GM19351 (cell line): ENCODE data around the gene SLC19A1.
A peak's percentile ranks its signal among the peaks of the same experiment; 100 is the strongest.

Source experiments
- ATAC-seq: cut with Tn5 transposase; IDR thresholded peaks from one replicate; pipeline ENCODE4 v1.9.1; 2021; ENCODE audit warnings: mild to moderate bottlenecking, moderate library complexity; ENCODE audit not compliant: unreplicated experiment

The SLC19A1 gene

GRCh38 chr21:45542242-45542666 lies at the start of gene SLC19A1:
TSS of gene SLC19A1 (minus strand) at chr21:45542440. CDS start at chr21:45537959, 4,481 bp downstream.
- ATAC-seq, result peak; percentile 71

GRCh38 chr21:45591619-45592207 lies 49.5 kb upstream of the SLC19A1 start:
- ATAC-seq, result no peak

DNA sequence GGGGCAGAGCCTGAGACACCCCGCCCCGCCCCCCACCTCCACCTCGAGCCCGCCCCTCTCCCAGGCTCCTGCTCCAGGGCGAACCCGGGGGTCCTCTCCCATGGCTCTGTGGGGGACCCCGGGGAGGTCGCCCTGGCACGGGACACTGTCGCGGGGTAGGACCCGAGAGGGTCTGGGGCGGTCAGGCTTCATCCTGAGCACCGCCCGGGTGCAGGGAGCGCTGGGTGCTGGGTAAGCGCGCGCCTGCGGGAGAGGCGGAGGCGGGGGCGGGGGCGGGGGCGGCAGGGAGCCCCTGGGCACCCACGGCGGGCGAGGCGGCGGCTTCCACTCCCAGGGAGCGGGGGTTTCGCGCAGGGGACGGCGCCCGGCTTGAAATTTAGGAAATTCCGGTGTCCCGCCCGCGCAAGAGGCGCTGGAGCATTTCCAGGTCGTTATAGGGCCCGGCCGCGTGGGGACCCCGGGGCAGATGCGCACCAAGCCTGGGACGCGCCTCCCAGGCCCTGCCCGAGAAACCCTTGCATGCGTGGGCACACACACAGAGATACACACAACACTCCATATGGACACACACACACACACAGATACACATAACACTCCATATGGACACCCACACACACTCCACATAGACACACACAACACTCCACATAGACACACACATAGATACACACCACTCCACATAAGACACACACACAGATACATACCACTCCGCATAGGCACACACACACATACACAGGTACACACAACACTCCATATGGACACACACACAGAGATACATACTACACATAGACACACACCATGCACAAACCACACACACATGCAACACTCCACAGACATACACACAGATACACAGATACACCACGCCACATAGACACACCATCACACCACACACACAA lies 48.7 kb upstream of the SLC19A1 start:
- ATAC-seq, result peak; percentile 40

DNA sequence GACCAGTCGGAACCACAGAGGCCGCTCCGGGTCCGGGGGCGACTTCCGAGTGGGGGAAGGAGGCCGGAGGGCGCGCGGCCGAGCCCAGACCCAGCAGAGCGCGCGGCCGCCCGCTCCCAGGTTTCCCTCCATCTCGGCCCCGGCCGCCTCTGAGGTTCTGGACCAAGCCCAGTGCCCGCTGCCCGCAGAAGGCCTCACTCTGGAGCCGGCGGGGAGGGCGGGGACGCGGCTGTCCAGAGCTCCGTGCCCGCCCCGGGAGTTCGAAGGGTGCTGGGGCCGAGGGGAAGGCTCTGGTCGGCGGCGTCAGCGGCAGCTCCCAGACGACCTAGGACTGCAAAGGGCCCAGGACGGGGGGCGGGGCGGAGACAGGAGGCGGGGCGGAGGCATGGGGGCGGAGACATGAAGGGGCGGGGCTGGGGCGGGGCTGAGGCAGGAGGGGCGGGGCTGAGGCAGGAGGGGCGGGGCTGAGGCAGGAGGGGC lies 48.0 kb upstream of the SLC19A1 start:
- ATAC-seq, result peak; percentile 32

- no peak for ATAC-seq
These were observed 47.5 kb upstream of the SLC19A1 start for GRCh38 chr21:45589686-45590245.

- ATAC-seq, result no peak
These were observed 46.7 kb upstream of the SLC19A1 start for GRCh38 chr21:45588871-45589491.

DNA sequence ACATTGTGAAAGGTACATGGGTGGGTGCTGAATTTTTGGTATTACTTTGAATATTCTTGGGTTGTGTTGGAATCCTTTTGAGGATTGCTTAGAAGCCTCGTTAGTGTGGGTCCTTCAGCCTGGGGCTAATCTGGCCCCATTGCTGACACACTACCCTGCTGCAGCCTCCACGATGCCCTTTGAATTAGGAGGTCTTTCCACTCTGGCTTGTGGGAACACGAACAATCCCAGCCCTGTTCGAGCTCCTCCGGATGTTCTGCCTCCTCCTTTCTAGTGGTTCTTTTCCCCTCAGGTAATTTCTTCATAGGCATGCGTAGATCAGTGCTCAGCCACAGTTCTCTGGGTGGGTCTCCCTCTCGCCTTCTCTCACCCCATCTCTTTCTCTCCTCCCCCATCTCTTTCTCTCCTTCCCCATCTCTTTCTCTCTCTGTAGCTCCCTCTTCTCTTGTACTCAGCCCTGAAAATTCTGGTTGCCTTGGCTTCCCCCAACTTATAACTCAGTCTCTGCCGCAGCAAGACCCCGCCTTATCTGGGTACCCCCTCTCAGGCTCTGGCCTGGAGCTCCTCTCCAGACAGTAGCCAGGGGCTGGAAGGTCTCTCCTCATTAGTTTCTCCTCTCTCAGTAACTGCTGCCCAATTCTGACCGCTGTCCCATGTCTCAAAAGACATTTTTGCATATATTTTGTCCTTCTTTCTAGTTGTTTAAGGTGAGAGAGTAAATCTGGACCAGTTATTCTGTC lies 46.0 kb upstream of the SLC19A1 start:
- ATAC-seq, result no peak

DNA sequence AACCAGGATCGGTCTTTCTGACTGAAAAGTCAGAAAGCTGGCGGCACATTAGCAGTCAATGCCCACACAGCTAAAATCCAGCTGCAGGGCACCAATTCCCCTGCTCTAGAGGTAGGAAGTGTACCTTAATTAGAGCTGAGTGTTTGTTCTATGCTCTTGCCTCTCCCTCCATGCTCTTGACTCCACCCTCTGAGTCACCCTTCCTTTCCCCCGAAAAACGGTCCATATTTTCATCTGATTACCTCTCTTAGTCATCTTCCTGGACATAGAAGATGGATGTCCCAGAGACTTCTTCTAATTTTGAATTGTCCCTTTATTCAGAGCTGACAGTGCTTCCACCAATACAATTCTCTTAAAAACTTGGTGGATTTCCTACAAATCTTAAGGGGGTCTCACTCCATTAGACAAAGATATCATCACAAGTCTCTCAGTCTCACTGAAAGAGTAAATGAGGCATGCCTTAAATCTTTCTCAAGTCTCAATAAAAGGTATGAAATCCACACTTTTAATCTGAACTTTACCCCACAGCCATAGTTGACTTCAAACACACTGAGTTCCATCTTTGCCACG lies 44.1 kb upstream of the SLC19A1 start:
- ATAC-seq, result no peak

GRCh38 chr21:45584786-45585185 lies 42.5 kb upstream of the SLC19A1 start:
- ATAC-seq, result no peak

DNA sequence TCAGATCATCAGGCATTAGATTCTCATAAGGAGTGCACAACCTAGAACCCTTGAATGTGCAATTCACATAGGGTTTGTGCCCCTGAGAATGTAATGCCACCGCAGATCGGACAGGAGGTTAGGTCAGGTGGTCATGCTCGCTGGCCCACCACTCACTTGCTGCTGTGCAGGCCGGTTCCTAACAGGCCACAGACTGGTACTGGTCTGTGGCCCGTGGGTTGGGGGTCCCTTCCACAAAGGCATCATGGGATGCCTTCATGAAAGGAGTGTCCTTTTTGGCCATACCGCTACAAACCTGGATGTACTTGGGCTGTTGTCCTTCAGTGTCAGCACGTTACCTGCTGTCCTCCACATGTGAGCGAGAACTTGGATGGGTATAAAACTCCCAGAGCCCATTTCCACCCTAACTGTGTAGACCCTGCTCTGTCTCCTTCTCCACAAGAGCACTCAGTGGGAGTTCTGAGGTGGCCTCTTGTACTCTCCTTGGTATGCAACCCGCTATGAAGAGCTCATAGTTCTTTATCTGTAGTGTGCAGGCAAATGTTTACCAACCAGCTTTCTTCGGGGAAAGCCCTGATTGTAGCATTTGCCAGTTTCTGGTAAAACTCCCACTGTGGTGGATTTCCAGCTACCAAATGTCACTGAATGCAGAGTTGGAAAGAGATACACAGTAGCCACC lies 41.7 kb upstream of the SLC19A1 start:
- ATAC-seq, result no peak

GRCh38 chr21:45582128-45582527 lies 39.9 kb upstream of the SLC19A1 start:
- no peak for ATAC-seq

DNA sequence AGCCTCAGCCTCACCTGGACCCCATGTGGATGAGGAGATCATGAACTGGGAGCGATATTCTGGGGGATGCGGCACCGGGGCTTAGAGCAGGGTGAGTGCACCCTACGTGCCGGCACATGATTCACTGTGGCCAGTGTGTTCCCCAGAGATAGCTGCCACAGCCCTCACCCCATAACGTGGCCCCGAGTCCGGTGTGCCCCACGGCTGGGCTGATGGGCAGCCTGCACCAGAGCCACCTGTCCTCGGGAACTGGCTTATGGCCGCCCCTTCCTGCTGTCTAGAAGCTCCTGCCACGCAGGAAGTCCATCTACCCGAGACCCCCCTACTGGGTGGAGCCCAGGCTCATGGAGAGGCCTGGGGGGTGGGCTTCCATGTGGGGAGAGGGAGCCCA lies 39.1 kb upstream of the SLC19A1 start:
- no peak for ATAC-seq

DNA sequence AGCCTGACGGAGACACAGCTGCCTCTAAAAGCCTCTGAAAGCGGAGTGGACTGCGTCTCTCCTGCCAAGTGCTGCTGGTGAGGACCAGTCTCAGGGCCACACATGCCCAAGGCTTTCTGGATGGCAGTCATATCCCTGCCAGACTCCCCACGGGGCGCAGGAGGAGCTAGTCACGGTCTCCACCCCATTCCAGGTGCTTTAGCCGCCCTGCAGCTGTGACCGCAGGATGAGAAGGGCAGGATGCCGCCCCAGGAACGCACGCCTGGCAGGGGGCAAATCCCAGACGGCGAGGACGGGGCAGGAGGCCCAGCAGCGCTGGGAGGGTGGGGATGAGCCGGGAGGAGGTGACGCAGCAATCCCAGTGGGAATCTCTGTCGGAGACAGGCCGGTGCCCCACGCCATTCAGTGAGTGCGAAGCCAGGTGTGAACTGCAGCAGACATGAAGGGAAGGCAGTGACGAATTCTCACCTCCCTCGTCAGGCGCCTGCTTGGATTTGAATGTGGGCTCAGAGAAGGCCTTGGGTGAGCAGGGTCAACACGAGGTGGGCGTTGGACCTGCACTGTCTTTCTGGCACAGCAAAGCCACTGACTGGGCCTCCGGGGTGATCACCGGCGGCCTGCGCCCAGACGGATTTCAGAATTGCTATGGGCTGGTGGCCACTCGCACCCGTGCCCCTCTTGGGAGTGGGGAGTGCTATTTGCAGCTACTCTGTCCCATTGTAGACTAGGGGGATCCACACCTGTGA lies 38.5 kb upstream of the SLC19A1 start:
- no peak for ATAC-seq

DNA sequence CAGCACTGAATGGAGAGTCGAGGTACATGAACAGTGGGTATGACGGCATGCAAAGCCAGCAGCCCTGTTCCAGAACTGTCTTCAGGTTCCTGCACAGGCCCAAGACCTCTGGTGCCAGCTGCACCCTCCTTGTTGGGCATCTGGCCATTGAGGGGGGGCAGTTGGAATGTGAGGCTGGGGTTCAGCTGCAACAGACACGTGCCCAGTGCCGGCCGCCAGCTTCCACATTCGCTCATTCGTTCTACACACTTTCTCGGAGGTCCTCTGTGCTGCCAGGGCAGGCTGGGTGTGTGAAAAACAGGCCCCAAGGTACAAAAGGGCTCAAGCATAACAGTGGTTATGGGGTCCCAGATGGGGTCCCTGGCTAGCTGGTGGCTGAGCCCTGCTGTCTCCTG lies 37.9 kb upstream of the SLC19A1 start:
- ATAC-seq, result no peak

- no peak for ATAC-seq
These were observed 37.3 kb upstream of the SLC19A1 start for GRCh38 chr21:45579383-45580180.

DNA sequence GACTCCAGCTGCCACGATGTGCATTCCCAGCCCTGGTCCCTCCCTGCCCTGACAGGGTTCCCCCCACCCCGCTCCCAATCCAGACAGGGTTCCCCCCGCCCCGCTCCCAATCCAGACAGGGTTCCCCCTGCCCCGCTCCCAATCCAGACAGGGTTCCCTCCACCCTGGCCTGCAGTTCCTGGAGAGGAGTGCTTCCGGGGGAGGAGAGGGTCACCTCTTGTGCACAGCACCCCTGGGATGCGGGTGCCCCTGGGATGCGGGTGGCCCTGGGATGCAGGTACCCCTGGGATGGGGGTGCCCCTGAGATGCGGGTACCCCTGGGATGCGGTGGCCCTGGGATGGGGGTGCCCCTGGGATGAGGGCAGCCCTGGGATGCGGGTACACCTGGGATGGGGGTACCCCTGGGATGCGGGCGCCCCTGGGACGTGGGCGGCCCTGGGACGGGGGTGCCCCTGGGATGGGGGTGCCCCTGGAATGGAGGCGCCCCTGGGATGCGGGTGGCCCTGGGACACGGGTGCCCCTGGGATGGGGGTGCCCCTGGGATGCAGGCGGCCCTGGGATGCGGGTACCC lies 36.7 kb upstream of the SLC19A1 start:
- no peak for ATAC-seq

DNA sequence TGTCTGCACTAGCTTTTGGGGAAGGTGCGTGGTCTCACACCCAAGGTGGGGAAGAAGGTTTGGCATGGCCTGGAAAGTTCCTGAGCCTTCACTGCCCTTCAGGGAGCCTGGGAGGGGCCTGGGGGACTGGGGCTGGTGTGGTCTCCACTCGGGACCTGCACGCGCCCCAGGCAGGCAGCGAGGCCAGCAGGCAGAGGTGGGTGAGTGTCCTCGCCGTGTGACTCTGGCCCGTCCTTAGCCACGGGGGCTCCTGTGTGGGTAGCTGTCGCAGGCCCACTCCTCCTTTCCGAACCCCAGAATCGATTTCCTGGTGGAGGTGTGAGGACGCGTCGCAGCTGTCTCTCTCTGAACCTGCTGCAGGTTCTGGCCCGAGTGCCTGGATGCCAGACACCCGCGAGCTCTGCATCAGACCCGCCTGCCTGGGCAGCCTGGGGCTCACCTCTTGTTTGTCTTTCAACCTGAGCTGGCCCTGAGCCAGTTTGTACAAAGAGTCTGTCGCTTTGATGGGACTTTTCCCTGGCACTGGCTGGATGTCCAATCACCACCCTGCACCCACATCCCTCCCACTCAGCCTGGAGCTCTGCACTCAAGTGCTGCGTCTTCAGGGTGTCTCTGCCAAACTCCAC lies 36.0 kb upstream of the SLC19A1 start:
- no peak for ATAC-seq

- ATAC-seq, result no peak
These were observed 35.5 kb upstream of the SLC19A1 start for GRCh38 chr21:45577801-45578175.
